ENCODE results near the gene HNRNPC. TPM values are rescaled to one million over a fixed set of nuclear protein-coding genes. Genes with fewer than 3 reads are reported as not detected.
"Not testable (repeated sequence)": the region's sequence is repeated elsewhere in the genome, so short reads cannot be mapped to it uniquely, and the experiment has no call there.

HNRNPC gene
- total RNA-seq, 4 donors from 2014 or later = 192 to 343 (median 212) TPM

DNA sequence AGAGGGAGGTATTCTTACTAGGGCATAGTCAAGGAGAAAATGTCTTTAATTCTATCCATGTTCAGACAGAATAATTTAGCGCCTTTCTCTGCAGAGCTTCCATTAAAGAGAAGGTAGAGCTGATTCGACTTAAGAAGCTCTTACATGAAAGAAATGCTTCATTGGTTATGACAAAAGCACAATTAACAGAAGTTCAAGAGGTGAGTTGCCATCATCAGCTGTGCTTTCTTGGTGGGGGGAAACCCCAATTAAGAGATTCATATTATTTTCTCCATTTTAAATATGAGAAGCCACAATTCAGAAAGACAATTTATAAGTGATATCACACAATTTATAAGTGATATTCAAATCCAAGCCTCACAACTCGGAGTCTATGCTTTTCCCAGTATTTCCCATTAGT lies 38.4 kb upstream of the HNRNPC start:
- intact Hi-C loops (cut with DNase I; ENCODE audit: low total_unique reads) = no loop called here

DNA sequence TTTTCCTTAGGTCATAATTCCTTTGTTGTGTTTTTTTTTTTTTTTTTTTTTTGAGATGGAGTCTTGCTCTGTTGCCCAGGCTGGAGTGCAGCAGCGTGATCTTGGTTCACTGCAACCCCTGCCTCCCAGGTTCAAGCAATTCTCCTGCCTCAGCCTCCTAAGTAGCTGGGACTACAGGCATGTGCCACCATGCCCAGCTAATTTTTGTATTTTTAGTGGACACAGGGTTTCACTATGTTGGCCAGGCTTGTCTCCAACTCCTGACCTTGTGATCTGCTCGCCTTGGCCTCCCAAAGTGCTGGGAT lies 33.5 kb upstream of the HNRNPC start:
- in situ Hi-C loops (cut with MboI; ENCODE audit: low pct_ligation_motif_present in 1 of 4, low pct_unique_long_range_greater_than_20kb in 1 of 4, low sequenced_read_pairs in 3 of 4); DNase-seq; H3K4me3 ChIP-seq; H3K36me3 ChIP-seq; H3K9me3 ChIP-seq; intact Hi-C loops (cut with DNase I; ENCODE audit: low total_unique reads); H3K27ac ChIP-seq: not testable (repeated sequence)
- WGBS, 2 donors (ENCODE audit: low coverage in 1 of 2) = 88% methylated on average over 2 of the region's 2 CpGs; no CpG with 5 or more reads in 1 of the 2 donors
- peaks cover 4 to 10% (median 7%) of the 10 kb centered on the region in 4 donors for H3K4me1 ChIP-seq
- H3K27me3 ChIP-seq = peaks cover 10% of the 10 kb centered on the region

More for the DNA sequence above, 38.4 kb upstream of the HNRNPC start:
- in situ Hi-C loops (cut with MboI; ENCODE audit: low pct_ligation_motif_present in 1 of 4, low pct_unique_long_range_greater_than_20kb in 1 of 4, low sequenced_read_pairs in 3 of 4) = no loop called here
- TF ChIP-seq EP300 (IDR thresholded peaks at IDR 0.05; ENCODE audit: low read depth) (no peak), POLR2AphosphoS5 (IDR thresholded peaks at IDR 0.05) (no peak), POLR2A (IDR thresholded peaks at IDR 0.05) (no peak)
- TF ChIP-seq, protein P1, sequence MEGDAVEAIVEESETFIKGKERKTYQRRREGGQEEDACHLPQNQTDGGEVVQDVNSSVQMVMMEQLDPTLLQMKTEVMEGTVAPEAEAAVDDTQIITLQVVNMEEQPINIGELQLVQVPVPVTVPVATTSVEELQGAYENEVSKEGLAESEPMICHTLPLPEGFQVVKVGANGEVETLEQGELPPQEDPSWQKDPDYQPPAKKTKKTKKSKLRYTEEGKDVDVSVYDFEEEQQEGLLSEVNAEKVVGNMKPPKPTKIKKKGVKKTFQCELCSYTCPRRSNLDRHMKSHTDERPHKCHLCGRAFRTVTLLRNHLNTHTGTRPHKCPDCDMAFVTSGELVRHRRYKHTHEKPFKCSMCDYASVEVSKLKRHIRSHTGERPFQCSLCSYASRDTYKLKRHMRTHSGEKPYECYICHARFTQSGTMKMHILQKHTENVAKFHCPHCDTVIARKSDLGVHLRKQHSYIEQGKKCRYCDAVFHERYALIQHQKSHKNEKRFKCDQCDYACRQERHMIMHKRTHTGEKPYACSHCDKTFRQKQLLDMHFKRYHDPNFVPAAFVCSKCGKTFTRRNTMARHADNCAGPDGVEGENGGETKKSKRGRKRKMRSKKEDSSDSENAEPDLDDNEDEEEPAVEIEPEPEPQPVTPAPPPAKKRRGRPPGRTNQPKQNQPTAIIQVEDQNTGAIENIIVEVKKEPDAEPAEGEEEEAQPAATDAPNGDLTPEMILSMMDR (IDR thresholded peaks at IDR 0.05) = no peak
- 74 to 76% methylated on average over 3 of the region's 3 CpGs for WGBS, 2 donors (ENCODE audit: low coverage in 1 of 2)
- H3K27ac ChIP-seq = peak overlapping the region; percentile 76 to 82 (median 79)
- no peaks in the 10 kb centered on the region for H3K36me3 ChIP-seq
- H3K4me3 ChIP-seq = no peak overlapping the region
- peaks cover 0 to 17% (median 8%) of the 10 kb centered on the region in 4 donors for H3K4me1 ChIP-seq
- no peaks in the 10 kb centered on the region for H3K27me3 ChIP-seq
- no peaks in the 10 kb centered on the region for H3K9me3 ChIP-seq
- no peak for DNase-seq

DNA sequence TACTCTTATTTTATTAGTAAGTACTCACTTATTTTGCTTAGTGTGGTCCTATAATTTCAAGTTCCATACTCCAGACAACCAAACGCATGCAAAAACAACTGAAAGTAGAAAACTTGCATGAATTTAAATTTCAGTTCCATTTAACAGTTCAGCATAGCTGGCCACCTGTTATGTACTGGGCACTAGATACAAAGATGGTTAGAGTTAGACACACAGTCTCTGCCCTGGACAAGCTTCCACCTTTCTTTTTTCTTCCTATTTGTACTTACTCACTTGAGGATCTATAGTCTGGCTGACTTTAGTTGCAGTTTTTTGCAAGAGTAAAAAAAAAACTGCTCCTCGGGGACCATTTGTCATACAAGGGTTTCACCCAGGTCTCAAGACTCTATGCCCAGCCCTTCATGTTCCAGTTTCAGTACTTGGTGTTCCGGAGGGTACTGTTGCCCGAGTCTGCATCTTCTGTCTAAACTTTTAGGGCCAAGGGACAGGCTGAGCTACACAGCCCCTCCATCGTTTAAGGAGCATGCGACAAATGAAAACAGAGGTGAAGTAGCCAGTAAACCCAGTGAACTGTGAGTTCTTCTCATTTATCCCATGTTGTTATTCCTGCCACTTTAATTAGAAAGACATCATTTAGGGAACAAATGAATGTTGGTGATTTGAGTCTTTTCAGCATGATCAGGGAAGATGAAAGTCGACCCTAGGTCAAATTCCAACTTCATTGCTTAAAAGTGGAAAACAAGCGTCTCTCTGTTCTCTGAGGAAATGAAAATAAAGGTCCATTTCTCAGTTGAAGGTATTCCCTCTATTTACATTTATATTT lies 33.0 kb upstream of the HNRNPC start:
- no peak overlapping the region for H3K27ac ChIP-seq
- peaks cover 10% of the 10 kb centered on the region for H3K27me3 ChIP-seq
- DNase-seq = no peak
- WGBS, 2 donors (ENCODE audit: low coverage in 1 of 2) = 69 to 71% methylated on average over 7 to 8 of the region's 8 CpGs
- H3K9me3 ChIP-seq = no peaks in the 10 kb centered on the region
- H3K4me3 ChIP-seq = no peak overlapping the region
- TF ChIP-seq EP300 (IDR thresholded peaks at IDR 0.05; ENCODE audit: low read depth) (no peak), POLR2AphosphoS5 (IDR thresholded peaks at IDR 0.05) (no peak), POLR2A (IDR thresholded peaks at IDR 0.05) (no peak)
- TF ChIP-seq, protein P1 (IDR thresholded peaks at IDR 0.05) = no peak
- intact Hi-C loops (cut with DNase I; ENCODE audit: low total_unique reads) (no loop called here), in situ Hi-C loops (cut with MboI; ENCODE audit: low pct_ligation_motif_present in 1 of 4, low pct_unique_long_range_greater_than_20kb in 1 of 4, low sequenced_read_pairs in 3 of 4) (no loop called here)
- peaks cover 4 to 6% (median 6%) of the 10 kb centered on the region in 4 donors for H3K4me1 ChIP-seq
- no peaks in the 10 kb centered on the region for H3K36me3 ChIP-seq

DNA sequence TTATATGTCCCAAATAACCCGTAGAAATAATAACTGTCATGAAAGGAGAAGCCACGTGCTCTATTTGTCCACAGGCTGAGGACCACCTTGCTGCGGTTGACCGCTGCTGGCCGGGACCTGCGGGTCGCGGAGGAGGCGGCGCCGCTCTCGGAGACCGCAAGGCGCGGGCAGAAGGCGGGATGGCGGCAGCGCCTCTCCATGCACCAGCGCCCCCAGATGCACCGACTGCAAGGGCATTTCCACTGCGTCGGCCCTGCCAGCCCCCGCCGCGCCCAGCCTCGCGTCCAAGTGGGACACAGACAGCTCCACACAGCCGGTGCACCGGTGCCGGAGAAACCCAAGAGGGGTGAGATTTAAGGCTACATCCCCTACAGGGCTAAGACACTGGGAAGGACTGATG lies 31.6 kb upstream of the HNRNPC start:
- in situ Hi-C loops (cut with MboI; ENCODE audit: low pct_ligation_motif_present in 1 of 4, low pct_unique_long_range_greater_than_20kb in 1 of 4, low sequenced_read_pairs in 3 of 4) = no loop called here
- Histone ChIP-seq H3K4me1 (peaks cover 4 to 6% (median 6%) of the 10 kb centered on the region in 4 donors), H3K36me3 (no peaks in the 10 kb centered on the region), H3K4me3 (peak overlapping the region in 2 of 4 donors; percentile 17 to 46), H3K9me3 (no peaks in the 10 kb centered on the region), H3K27me3 (peaks cover 10% of the 10 kb centered on the region), H3K27ac (no peak overlapping the region)
- TF ChIP-seq, protein P1 (IDR thresholded peaks at IDR 0.05) = no peak
- TF ChIP-seq POLR2AphosphoS5 (IDR thresholded peaks at IDR 0.05) = no peak
- no peak for TF ChIP-seq EP300 (IDR thresholded peaks at IDR 0.05; ENCODE audit: low read depth)
- TF ChIP-seq POLR2A (IDR thresholded peaks at IDR 0.05) = no peak
- DNase-seq = peak; percentile 48
- intact Hi-C loops (cut with DNase I; ENCODE audit: low total_unique reads) = no loop called here
- WGBS, 2 donors (ENCODE audit: low coverage in 1 of 2) = 2 to 3% methylated on average over 5 to 30 of the region's 30 CpGs

Data from transverse colon (tissue), 4 donors.